H9 (cell line): ENCODE results near the gene FXYD3. TPM values are rescaled to one million over a fixed set of nuclear protein-coding genes. Genes with fewer than 3 reads are reported as not detected.

ENCODE experiments used
- DNase-seq: peaks from one replicate; pipeline ENCODE4 v3.0.0-alpha.2; 2017
- H2AFZ ChIP-seq: one replicate; pipeline ENCODE4 v1.6.1; 2013; ENCODE audit warnings: mild to moderate bottlenecking, low read length, control low read depth, moderate library complexity
- H2AK5ac ChIP-seq: 2 replicates; pipeline ENCODE4 v1.6.1; 2013; ENCODE audit warnings: low read length, control low read depth, mixed read lengths; ENCODE audit not compliant: insufficient read length
- H2BK120ac ChIP-seq: one replicate; pipeline ENCODE4 v1.6.1; 2013; ENCODE audit warnings: low read depth, mild to moderate bottlenecking, low read length, control low read depth, inconsistent platforms; ENCODE audit not compliant: poor library complexity, severe bottlenecking
- H2BK12ac ChIP-seq: 2 replicates; pipeline ENCODE4 v1.6.1; 2013; ENCODE audit warnings: low read length, control low read depth, mixed read lengths, low read depth; ENCODE audit not compliant: insufficient read length
- H2BK15ac ChIP-seq: 2 replicates; pipeline ENCODE4 v1.6.1; 2013; ENCODE audit warnings: low read depth, low read length, control low read depth
- H2BK20ac ChIP-seq: one replicate; pipeline ENCODE4 v1.6.1; 2013; ENCODE audit warnings: low read depth, mild to moderate bottlenecking, low read length, control low read depth, inconsistent platforms; ENCODE audit not compliant: poor library complexity, severe bottlenecking
- H2BK5ac ChIP-seq: 2 replicates; pipeline ENCODE4 v1.6.1; 2013; ENCODE audit warnings: low read length, control low read depth, mixed read lengths; ENCODE audit not compliant: insufficient read length
- H3K14ac ChIP-seq: 2 replicates; pipeline ENCODE4 v1.6.1; 2013; ENCODE audit warnings: low read length, control low read depth; ENCODE audit not compliant: insufficient read depth
- H3K18ac ChIP-seq: 2 replicates; pipeline ENCODE4 v1.6.1; 2013; ENCODE audit warnings: low read depth, mild to moderate bottlenecking, mixed read lengths, low read length, control low read depth; ENCODE audit not compliant: insufficient read length
- H3K23ac ChIP-seq: 2 replicates; pipeline ENCODE4 v1.6.1; 2013; ENCODE audit warnings: low read length, control low read depth, mixed read lengths, low read depth; ENCODE audit not compliant: insufficient read length
- H3K23me2 ChIP-seq: 2 replicates; pipeline ENCODE4 v1.6.1; 2013; ENCODE audit warnings: low read depth, mild to moderate bottlenecking, mixed read lengths, low read length, control low read depth; ENCODE audit not compliant: insufficient read length, poor library complexity, severe bottlenecking
- H3K27ac ChIP-seq: 2 replicates; pipeline ENCODE4 v1.5.1; 2013; ENCODE audit warnings: low read length, control low read depth, mixed read lengths, low read depth; ENCODE audit not compliant: insufficient read length
- H3K27me3 ChIP-seq: 2 replicates; pipeline ENCODE4 v1.6.1; 2013; ENCODE audit warnings: low read length, control low read depth, inconsistent platforms; ENCODE audit not compliant: insufficient read depth
- H3K4ac ChIP-seq: 2 replicates; pipeline ENCODE4 v1.6.1; 2013; ENCODE audit warnings: low read depth, mild to moderate bottlenecking, control low read depth, inconsistent platforms, low read length, moderate library complexity
- H3K4me1 ChIP-seq: 2 replicates; pipeline ENCODE4 v1.6.1; 2013; ENCODE audit warnings: low read length, control low read depth, inconsistent platforms; ENCODE audit not compliant: insufficient read depth
- H3K4me2 ChIP-seq: 2 replicates; pipeline ENCODE4 v1.6.1; 2013; ENCODE audit warnings: low read length, control low read depth, mixed read lengths; ENCODE audit not compliant: insufficient read length, insufficient read depth
- H3K56ac ChIP-seq: 2 replicates; pipeline ENCODE4 v1.6.1; 2013; ENCODE audit warnings: low read depth, mild to moderate bottlenecking, mixed read lengths, low read length, control low read depth; ENCODE audit not compliant: insufficient read length
- H3K79me1 ChIP-seq: 2 replicates; pipeline ENCODE4 v1.6.1; 2013; ENCODE audit warnings: low read depth, mild to moderate bottlenecking, moderate library complexity, low read length, control low read depth, inconsistent platforms; ENCODE audit not compliant: insufficient read depth, poor library complexity, severe bottlenecking
- H3K79me2 ChIP-seq: 2 replicates; pipeline ENCODE4 v1.6.1; 2013; ENCODE audit warnings: low read length, control low read depth, inconsistent platforms; ENCODE audit not compliant: insufficient read depth
- H3K9ac ChIP-seq: 2 replicates; pipeline ENCODE4 v1.6.1; 2013; ENCODE audit warnings: low read length, control low read depth, mixed read lengths; ENCODE audit not compliant: insufficient read length; ENCODE audit errors: extremely low read depth
- H3K9me3 ChIP-seq: one replicate; pipeline ENCODE4 v1.6.1; 2013; ENCODE audit warnings: low read depth, low read length, inconsistent platforms; ENCODE audit not compliant: control insufficient read depth
- H3T11ph ChIP-seq: one replicate; pipeline ENCODE4 v1.6.1; 2013; ENCODE audit warnings: mild to moderate bottlenecking, low read length, control low read depth, inconsistent platforms
- H4K20me1 ChIP-seq: one replicate; pipeline ENCODE4 v1.6.1; 2013; ENCODE audit not compliant: control insufficient read depth, insufficient read length, insufficient read depth
- H4K5ac ChIP-seq: 2 replicates; pipeline ENCODE4 v1.6.1; 2013; ENCODE audit warnings: low read depth, mild to moderate bottlenecking, mixed read lengths, low read length, control low read depth; ENCODE audit not compliant: insufficient read length
- H4K8ac ChIP-seq: replicated peaks from 2 replicates; pipeline ENCODE4 v1.6.1; 2013; ENCODE audit warnings: low read length, control low read depth, mixed read lengths, low read depth; ENCODE audit not compliant: insufficient read length
- H4K91ac ChIP-seq: 2 replicates; pipeline ENCODE4 v1.6.1; 2013; ENCODE audit warnings: low read depth, mild to moderate bottlenecking, moderate library complexity, mixed read lengths, low read length, control low read depth; ENCODE audit not compliant: insufficient read length
- H3K27ac Mint-ChIP-seq, 3 experiments: 2 replicates in 2 of 3; 3 replicates in 1 of 3; pipeline ENCODE4 v1.8.0; 2020 to 2021; ENCODE audit warnings: mixed read lengths in 3 of 3, mild to moderate bottlenecking in 1 of 3, moderate library complexity in 1 of 3
- H3K27me3 Mint-ChIP-seq: 2 replicates; pipeline ENCODE4 v1.8.0; 2021; ENCODE audit warnings: low read depth, mild to moderate bottlenecking, moderate library complexity, mixed read lengths
- H3K36me3 Mint-ChIP-seq, 3 experiments: 2 replicates in 2 of 3; 3 replicates in 1 of 3; pipeline ENCODE4 v1.8.0; 2020 to 2021; ENCODE audit warnings: low read depth in 3 of 3, mixed read lengths in 3 of 3; ENCODE audit not compliant: insufficient read depth in 1 of 3
- H3K4me1 Mint-ChIP-seq, 2 experiments: 2 replicates each; pipeline ENCODE4 v1.8.0; 2020; ENCODE audit warnings: mixed read lengths in 2 of 2
- H3K4me3 Mint-ChIP-seq, 2 experiments: 2 replicates in 1 of 2; 3 replicates in 1 of 2; pipeline ENCODE4 v1.8.0; 2020 to 2021; ENCODE audit warnings: mild to moderate bottlenecking in 2 of 2, mixed read lengths in 2 of 2, moderate library complexity in 1 of 2
- H3K9me3 Mint-ChIP-seq, 2 experiments: 2 replicates in 1 of 2; 3 replicates in 1 of 2; pipeline ENCODE4 v1.8.0; 2020; ENCODE audit warnings: mild to moderate bottlenecking in 2 of 2, mixed read lengths in 2 of 2, moderate library complexity in 1 of 2
- WGBS: extraction: QIAGEN DNeasy Blood & Tissue Kit; methylation state at CpG from one replicate; pipeline ENCODE4 v1.1.7; 2013; ENCODE audit warnings: missing lambda C conversion rate, low lambda C conversion rate, mixed read lengths; ENCODE audit not compliant: insufficient read length; ENCODE audit errors: extremely low coverage; 5-methylcytosine and 5-hydroxymethylcytosine counted together
- total RNA-seq: library from RNA; stranded (reverse); gene quantifications from 2 replicates; pipeline ENCODE4 v1.2.1, GENCODE V29; 2021
- TF ChIP-seq, protein P1 (sequence below): fragments of 200-600 bp; sonication (generic); conservative IDR thresholded peaks from 3 replicates; pipeline ENCODE4 v1.8.0; 2021; ENCODE audit warnings: antibody characterized with exemption, mild to moderate bottlenecking

FXYD3 gene
- total RNA-seq, 1 experiment from 2014 or later, result 1.5 TPM

DNA sequence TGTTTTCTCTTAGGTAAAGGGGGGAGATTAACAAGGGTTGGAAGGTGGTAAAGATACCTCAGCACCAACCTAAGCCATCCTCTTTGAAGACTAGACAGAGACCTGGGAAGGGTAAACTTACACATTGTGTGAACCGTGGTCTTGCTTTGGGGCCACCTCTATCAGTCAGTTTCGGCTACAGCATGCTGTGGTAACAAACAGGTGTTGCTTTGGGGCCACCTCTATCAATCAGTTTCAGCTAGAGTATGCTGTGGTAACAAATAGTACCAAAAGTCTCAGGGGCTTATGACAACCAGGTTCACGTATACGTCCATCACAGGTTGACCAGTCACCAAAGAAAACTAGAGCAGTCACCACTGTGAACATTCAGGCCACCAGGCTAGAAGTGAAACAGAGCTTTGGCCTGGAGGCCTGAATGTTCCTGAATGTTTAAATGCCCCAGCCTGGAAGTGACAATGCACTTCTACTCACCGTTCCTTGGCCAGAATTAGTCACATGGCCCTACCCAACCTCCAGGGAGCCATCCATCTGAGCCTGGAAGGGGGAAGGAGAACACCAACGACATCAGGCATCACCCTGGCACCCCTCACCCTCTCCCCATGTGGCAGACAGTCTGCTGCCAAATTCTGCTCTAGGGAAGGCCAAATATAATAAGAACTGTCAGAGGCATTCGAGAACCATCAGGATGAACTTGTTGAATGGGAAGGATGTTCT is 31.3 kb downstream of the FXYD3 start:
- H3K9ac ChIP-seq, result no peak overlapping the region
- no peak overlapping the region for H3K4me2 ChIP-seq
- H3K9me3 ChIP-seq, result no peaks in the 10 kb centered on the region
- H3K27ac Mint-ChIP-seq, result no peak overlapping the region
- no peak overlapping the region for H2BK20ac ChIP-seq
- H2BK120ac ChIP-seq, result no peak overlapping the region
- H3K4me3 Mint-ChIP-seq, result no peak overlapping the region
- peaks cover 18% of the 10 kb centered on the region for H3K23me2 ChIP-seq
- H3K4ac ChIP-seq, result no peak overlapping the region
- no peak overlapping the region for H4K5ac ChIP-seq
- TF ChIP-seq, protein P1, sequence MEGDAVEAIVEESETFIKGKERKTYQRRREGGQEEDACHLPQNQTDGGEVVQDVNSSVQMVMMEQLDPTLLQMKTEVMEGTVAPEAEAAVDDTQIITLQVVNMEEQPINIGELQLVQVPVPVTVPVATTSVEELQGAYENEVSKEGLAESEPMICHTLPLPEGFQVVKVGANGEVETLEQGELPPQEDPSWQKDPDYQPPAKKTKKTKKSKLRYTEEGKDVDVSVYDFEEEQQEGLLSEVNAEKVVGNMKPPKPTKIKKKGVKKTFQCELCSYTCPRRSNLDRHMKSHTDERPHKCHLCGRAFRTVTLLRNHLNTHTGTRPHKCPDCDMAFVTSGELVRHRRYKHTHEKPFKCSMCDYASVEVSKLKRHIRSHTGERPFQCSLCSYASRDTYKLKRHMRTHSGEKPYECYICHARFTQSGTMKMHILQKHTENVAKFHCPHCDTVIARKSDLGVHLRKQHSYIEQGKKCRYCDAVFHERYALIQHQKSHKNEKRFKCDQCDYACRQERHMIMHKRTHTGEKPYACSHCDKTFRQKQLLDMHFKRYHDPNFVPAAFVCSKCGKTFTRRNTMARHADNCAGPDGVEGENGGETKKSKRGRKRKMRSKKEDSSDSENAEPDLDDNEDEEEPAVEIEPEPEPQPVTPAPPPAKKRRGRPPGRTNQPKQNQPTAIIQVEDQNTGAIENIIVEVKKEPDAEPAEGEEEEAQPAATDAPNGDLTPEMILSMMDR, result no peak
- H3K9me3 Mint-ChIP-seq, result no peaks in the 10 kb centered on the region
- H3K27me3 ChIP-seq, result no peaks in the 10 kb centered on the region; the same call in 1 of the 2 replicates
- no peak overlapping the region for H3T11ph ChIP-seq
- H3K18ac ChIP-seq, result no peak overlapping the region
- H2BK15ac ChIP-seq, result no peak overlapping the region
- H4K8ac ChIP-seq, result no peak overlapping the region
- no peak overlapping the region for H3K27ac ChIP-seq
- no peaks in the 10 kb centered on the region for H3K79me1 ChIP-seq
- H2BK5ac ChIP-seq, result no peak overlapping the region
- no peak overlapping the region for H3K56ac ChIP-seq
- peaks cover 10% of the 10 kb centered on the region; the same call in 1 of the 2 replicates for H3K4me1 ChIP-seq
- no peak overlapping the region for H2BK12ac ChIP-seq
- WGBS, result no CpG with 5 or more reads among the region's 7 CpGs
- no peaks in the 10 kb centered on the region for H3K79me2 ChIP-seq
- no peak overlapping the region for H3K23ac ChIP-seq
- H3K36me3 Mint-ChIP-seq, result peaks cover 3 to 10% (median 5%) of the 10 kb centered on the region in 3 experiments; a peak in 4 of 7 replicates
- H3K27me3 Mint-ChIP-seq, result peaks cover 25% of the 10 kb centered on the region
- H2AK5ac ChIP-seq, result no peak overlapping the region
- peaks cover 37 to 41% of the 10 kb centered on the region in 2 experiments for H3K4me1 Mint-ChIP-seq
- no peak overlapping the region for H3K14ac ChIP-seq
- H4K20me1 ChIP-seq, result no peaks in the 10 kb centered on the region
- no peak overlapping the region for H4K91ac ChIP-seq
- DNase-seq, result no peak
- no peak overlapping the region for H2AFZ ChIP-seq
